ENCODE measurements around the gene XIRP2.
A peak's percentile ranks its signal among the peaks of the same experiment; 100 is the strongest.

Gene XIRP2

DNA sequence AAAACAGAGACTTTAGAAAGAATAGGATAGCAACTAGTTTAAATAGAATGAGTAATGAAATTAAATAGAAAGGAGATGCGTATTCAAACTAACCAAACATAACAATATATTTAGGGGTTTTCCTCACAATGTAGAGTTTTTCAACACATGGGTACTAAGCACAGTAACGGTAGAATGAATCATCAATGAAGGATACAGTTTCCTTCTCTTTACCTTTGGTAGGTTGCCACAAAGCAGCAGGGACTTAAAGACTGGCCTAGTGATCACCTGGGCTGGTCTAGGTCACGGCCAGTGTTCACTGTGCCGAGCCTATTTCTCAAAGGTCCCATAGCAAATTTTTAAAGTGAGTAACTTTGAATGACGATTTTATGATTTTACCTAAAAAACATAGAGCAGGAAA, 311.7 kb downstream of the XIRP2 start:
- no peak for DNase-seq (ENCODE audit: low spot score)
- TF ChIP-seq, protein P1, sequence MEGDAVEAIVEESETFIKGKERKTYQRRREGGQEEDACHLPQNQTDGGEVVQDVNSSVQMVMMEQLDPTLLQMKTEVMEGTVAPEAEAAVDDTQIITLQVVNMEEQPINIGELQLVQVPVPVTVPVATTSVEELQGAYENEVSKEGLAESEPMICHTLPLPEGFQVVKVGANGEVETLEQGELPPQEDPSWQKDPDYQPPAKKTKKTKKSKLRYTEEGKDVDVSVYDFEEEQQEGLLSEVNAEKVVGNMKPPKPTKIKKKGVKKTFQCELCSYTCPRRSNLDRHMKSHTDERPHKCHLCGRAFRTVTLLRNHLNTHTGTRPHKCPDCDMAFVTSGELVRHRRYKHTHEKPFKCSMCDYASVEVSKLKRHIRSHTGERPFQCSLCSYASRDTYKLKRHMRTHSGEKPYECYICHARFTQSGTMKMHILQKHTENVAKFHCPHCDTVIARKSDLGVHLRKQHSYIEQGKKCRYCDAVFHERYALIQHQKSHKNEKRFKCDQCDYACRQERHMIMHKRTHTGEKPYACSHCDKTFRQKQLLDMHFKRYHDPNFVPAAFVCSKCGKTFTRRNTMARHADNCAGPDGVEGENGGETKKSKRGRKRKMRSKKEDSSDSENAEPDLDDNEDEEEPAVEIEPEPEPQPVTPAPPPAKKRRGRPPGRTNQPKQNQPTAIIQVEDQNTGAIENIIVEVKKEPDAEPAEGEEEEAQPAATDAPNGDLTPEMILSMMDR (IDR thresholded peaks at IDR 0.05; ENCODE audit: extremely low read depth, missing control alignments): no peak

DNA sequence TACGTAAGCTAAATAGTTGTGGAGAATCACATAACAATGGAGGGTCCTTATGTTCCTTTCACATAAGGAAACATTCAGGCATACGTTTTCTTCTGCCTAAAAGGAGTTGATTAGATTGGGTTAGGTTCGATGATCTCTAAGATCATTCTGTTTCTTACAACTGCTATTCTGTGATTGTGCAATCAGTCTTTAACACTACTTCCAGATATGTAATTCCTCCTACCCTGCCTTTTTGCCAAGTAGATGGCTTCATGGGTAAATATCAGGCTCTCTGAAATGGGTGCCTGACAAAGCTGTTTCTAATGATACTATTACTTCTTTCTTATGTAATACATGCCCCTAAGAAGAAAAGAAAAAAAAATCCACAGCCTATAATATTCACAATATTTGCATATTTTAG, 321.5 kb downstream of the XIRP2 start:
- DNase-seq (ENCODE audit: low spot score): no peak
- TF ChIP-seq, protein P1 (IDR thresholded peaks at IDR 0.05; ENCODE audit: extremely low read depth, missing control alignments): no peak

DNA sequence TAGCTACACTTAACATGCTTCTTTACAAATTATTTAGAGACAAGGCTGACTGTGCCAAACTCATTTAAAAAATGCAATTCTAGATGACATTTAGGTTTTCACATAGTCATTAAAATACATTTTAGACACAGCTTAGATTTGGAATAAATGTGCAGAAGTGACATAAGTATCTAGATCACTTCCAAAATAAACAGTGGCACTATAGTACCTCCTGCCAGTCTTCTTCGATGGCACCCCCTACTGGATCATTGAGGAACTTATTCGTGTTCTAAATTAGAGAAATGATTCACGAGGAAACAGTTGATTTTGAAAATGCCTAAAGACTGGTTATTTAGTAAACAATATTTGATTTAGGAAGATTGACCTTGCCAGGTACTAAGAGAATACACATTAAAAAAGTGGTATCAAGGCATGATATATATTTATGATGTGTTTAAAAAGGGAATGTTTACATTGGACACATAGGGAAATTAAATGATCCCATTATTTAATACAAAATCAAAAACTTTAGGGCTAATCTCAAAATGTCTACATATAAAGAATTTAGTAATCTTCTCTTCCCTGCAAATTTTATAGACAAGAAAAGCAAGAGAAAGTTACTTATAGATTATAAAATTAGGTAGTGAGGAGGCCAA, 323.9 kb downstream of the XIRP2 start:
- peak; percentile 23 for DNase-seq (ENCODE audit: low spot score)

DNA sequence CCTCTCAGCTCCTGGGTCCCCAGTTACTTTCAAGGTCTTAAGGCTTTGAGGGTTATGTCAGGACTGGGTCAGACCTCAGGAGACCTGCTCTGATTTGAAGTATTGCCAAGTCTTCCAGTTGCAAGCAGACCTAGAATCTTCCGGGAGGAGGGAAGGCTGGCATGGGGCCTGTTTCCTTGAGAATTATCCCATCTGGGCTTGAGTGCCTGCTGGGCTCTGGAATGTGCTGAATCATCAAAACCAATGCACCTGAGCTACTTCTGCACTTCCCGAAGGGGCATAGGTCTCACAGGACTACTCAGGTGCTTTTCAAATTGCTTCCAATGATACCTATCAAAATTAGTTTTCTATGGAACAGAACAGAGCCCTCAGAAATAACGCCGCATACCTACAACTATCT, 327.3 kb downstream of the XIRP2 start:
- DNase-seq (ENCODE audit: low spot score): no peak
- TF ChIP-seq, protein P1 (IDR thresholded peaks at IDR 0.05; ENCODE audit: extremely low read depth, missing control alignments): no peak

More for the DNA sequence above, 323.9 kb downstream of the XIRP2 start:
- TF ChIP-seq, protein P1 (IDR thresholded peaks at IDR 0.05; ENCODE audit: extremely low read depth, missing control alignments): peak; percentile 55

DNA sequence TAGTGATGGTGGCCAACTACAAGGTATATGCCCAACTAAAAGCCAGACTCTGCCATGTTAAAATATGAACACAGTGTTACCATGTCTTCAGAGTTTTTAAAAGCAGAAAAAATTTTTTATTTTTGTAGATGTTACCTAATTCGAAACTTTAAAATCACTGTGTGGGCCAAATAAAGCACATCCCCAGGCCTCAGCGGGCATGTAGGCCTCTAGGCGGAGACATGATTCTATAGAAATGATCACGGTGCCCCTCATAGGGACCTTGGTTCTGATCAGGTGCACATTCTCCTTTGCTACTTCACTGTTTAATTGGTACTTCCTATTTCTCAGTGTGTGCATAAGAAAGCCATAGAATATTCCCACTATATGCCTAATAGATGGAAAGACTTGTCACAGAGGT, 349.2 kb downstream of the XIRP2 start:
- TF ChIP-seq, protein P1 (IDR thresholded peaks at IDR 0.05; ENCODE audit: extremely low read depth, missing control alignments): no peak
- no peak for DNase-seq (ENCODE audit: low spot score)

DNA sequence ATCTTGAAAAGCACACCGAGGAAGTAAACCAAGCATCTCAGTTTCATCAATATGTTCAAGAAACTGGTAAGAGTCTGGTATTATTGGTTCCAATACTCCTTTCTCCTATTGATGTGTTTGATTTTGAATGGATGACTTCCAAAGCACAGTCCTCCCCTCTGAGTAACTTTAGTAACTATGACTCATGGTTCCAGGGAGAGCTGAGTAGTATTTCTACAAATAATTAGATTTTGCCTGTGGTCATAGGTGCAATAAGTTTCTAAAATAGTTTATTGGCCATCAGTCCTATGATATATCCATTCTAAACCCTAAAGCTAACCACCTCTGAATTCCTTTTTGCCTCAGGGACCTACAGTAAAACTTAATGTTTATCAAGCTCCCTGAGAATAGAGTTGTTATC, 352.4 kb downstream of the XIRP2 start:
- DNase-seq (ENCODE audit: low spot score): no peak
- TF ChIP-seq, protein P1 (IDR thresholded peaks at IDR 0.05; ENCODE audit: extremely low read depth, missing control alignments): no peak

DNA sequence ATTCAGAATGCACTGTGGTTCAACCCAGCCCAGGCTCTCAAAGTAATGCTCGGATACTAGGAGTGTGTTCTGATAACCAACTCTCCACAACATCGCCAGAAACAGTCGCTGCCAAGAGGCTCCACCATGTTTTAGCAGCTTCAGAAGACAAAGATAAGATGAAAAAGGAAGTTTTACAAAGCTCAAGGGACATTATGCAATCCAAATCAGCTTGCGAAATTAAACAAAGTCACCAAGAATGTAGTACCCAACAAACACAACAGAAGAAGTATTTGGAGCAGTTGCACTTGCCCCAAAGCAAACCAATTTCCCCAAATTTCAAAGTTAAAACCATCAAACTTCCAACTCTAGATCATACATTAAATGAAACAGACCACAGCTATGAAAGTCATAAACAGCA, 360.9 kb downstream of the XIRP2 start:
- TF ChIP-seq, protein P1 (IDR thresholded peaks at IDR 0.05; ENCODE audit: extremely low read depth, missing control alignments): no peak
- DNase-seq (ENCODE audit: low spot score): no peak

Data from GM20000 (cell line).